GM18505 (cell line): ENCODE results near the gene MYEF2.

Experiments
- ATAC-seq: cut with Tn5 transposase; IDR thresholded peaks from one replicate; pipeline ENCODE4 v1.9.1; 2021; ENCODE audit not compliant: unreplicated experiment
- POLR2A ChIP-seq: IDR thresholded peaks from 4 replicates; pipeline ENCODE4 v1.6.1; 2011; ENCODE audit warnings: borderline replicate concordance; ENCODE audit not compliant: insufficient read depth, insufficient read length; ENCODE audit errors: extremely low read depth

Gene MYEF2, protein sequence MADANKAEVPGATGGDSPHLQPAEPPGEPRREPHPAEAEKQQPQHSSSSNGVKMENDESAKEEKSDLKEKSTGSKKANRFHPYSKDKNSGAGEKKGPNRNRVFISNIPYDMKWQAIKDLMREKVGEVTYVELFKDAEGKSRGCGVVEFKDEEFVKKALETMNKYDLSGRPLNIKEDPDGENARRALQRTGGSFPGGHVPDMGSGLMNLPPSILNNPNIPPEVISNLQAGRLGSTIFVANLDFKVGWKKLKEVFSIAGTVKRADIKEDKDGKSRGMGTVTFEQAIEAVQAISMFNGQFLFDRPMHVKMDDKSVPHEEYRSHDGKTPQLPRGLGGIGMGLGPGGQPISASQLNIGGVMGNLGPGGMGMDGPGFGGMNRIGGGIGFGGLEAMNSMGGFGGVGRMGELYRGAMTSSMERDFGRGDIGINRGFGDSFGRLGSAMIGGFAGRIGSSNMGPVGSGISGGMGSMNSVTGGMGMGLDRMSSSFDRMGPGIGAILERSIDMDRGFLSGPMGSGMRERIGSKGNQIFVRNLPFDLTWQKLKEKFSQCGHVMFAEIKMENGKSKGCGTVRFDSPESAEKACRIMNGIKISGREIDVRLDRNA

GRCh38 chr15:48177766-48178647 is at the start of gene MYEF2:
Gene MYEF2, minus strand, starts transcription at chr15:48178295. Its CDS starts 58 bp downstream, at chr15:48178237.
- peak; percentile 71 for ATAC-seq
- peak; percentile 67 for TF ChIP-seq POLR2A

GRCh38 chr15:48225771-48226170 is 47.7 kb upstream of the MYEF2 start:
- TF ChIP-seq POLR2A, result no peak
- no peak for ATAC-seq

GRCh38 chr15:48222627-48223026 is 44.5 kb upstream of the MYEF2 start:
- no peak for TF ChIP-seq POLR2A

DNA sequence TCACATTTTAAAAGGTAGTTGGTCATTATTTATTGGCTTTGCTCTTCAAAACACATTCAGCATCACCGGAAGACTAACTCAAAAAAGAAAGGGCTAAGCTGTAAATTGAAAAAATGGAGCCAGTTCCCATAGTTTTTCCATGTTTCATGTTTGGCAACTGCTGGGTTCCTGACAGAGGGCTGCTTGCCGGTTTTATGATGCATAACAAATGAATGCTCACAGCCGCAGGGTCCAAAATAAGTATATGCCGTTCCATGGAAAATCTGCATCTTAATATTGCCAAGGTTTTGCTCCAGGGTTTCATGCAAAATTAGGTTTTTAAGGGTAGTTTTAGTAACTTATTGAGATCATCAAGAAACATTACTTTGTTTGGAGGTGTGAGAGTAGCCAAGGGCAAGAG is 43.8 kb upstream of the MYEF2 start:
- no peak for TF ChIP-seq POLR2A
- ATAC-seq, result no peak

More at GRCh38 chr15:48222627-48223026, 44.5 kb upstream of the MYEF2 start:
- ATAC-seq, result no peak

- no peak for TF ChIP-seq POLR2A
Observed at GRCh38 chr15:48221261-48221660, 43.2 kb upstream of the MYEF2 start.

GRCh38 chr15:48205981-48206380 is 27.9 kb upstream of the MYEF2 start, which contains the start of gene SLC12A1:
Gene SLC12A1, plus strand, starts transcription at chr15:48206302. Its CDS starts 1,418 bp downstream, at chr15:48207720.
- TF ChIP-seq POLR2A, result no peak
- ATAC-seq, result no peak

More at GRCh38 chr15:48221261-48221660, 43.2 kb upstream of the MYEF2 start:
- no peak for ATAC-seq

DNA sequence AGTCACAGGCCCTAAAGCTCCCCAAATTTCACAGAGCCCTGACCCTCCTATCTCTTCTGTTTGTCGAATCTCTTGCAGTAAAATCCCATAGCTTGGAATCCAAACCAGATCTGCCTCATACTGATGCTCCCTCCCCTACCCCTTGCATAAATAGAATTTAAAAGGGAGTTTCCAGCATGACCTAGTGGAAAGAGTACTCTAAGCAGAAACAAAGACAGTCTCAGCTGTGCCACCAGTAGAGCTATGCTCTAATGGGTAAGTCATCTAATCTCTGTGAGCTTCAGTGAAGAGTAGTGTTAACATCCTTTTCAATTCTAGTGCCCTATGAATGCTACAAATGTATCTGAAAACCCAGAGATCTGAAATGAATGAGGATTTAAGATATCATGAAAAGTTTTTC is 24.0 kb upstream of the MYEF2 start:
- no peak for TF ChIP-seq POLR2A
- no peak for ATAC-seq

DNA sequence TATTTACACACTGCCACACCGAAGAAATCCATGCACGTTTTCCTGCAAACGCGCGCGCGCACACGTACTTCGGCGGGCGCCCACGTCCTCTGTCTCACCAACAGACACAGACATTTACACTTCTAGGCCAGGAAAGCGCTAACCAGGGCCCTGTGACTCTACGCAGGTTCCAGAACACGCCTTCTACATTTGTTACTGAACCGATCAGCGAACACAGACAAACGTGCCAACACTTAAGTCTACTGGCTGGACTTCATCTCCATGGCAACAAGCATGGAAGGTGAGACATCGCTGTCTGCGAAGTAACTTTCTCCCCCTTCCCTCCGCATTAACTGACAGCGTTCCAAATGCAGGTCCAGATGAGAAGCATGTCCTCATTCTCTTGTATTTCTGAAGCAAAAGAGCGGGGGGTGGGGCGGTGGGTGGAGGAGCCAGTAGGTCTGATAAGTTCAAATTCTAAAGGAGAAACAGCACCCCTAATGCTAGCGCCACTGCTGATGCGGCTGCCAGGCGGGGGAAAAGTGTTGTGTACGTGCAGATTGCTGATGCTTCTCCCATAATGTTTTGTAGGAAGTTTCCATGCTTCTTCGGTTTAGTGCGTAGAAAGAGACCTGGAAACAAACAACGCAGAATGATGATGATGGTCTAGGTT is 13.6 kb upstream of the MYEF2 start, which contains the start of gene CTXN2:
Gene CTXN2, plus strand, starts transcription at position 92 of the 652 bp plus-strand sequence. CDS start 9,636 bp downstream, outside the sequence.
- no peak for ATAC-seq
- TF ChIP-seq POLR2A, result no peak

GRCh38 chr15:48190932-48191573 is 13.0 kb upstream of the MYEF2 start:
- no peak for TF ChIP-seq POLR2A
- ATAC-seq, result no peak

- no peak for ATAC-seq
- no peak for TF ChIP-seq POLR2A
Observed at GRCh38 chr15:48186271-48186670, 8.2 kb upstream of the MYEF2 start.

GRCh38 chr15:48185529-48185928 is 7.4 kb upstream of the MYEF2 start:
- ATAC-seq, result no peak
- no peak for TF ChIP-seq POLR2A

- ATAC-seq, result no peak
- no peak for TF ChIP-seq POLR2A
Observed at GRCh38 chr15:48182749-48183148, 4.7 kb upstream of the MYEF2 start.

GRCh38 chr15:48178648-48178931 is 495 bp upstream of the MYEF2 start:
- no peak for TF ChIP-seq POLR2A
- ATAC-seq, result no peak

GRCh38 chr15:48177383-48177765 is 721 bp downstream of the MYEF2 start:
- peak; percentile 68 for ATAC-seq
- TF ChIP-seq POLR2A, result no peak
